Spleen (tissue), 3 donors: ENCODE results near the gene MGAT5.

Experiments used
- POLR2A ChIP-seq, 3 donors: fragments of 450-650 bp; IDR thresholded peaks; one replicate each; pipeline ENCODE4 v1.5.1; 2017; ENCODE audit warnings: antibody characterized with exemption in 3 of 3, mild to moderate bottlenecking in 1 of 3
- POLR2AphosphoS5 ChIP-seq, 3 donors: sonication (generic); formaldehyde crosslinking; IDR thresholded peaks; one replicate each; pipeline ENCODE4 v1.5.1; 2017; ENCODE audit warnings: antibody characterized with exemption in 3 of 3

- TF ChIP-seq POLR2AphosphoS5 (IDR thresholded peaks at IDR 0.05) (no peak), POLR2A (IDR thresholded peaks at IDR 0.05) (no peak)
Measured at GRCh38 chr2:134429886-134430285, 176.0 kb downstream of the MGAT5 start.
